K562 (cell line): ENCODE data around the gene KCNK7. TPM values are rescaled to one million over a fixed set of nuclear protein-coding genes. Genes with fewer than 3 reads are reported as not detected.

ENCODE experiments used
- ATAC-seq: fragments of 200-7000 bp; cut with Tn5 transposase; 3 replicates; pipeline ENCODE4 v1.9.1; 2020; ENCODE audit warnings: moderate library complexity
- BruUV-seq: library from RNA; stranded (reverse); fragments of 400-500 nt; replicated peaks from 2 replicates; lab custom pipeline; 2021; lab: Mats Ljungman, UMichigan
- CTCF ChIA-PET: fragments of 300-600 bp; formaldehyde crosslinking; extraction: SDS; loops from one replicate; lab custom pipeline; 2021; ENCODE audit warnings: low intra/inter-chr PET ratio; lab: Yijun Ruan, JAX
- POLR2A ChIA-PET: fragments of 300-600, 350-650 bp; sonication (Branson Sonifier 250); formaldehyde crosslinking; extraction: SDS; loops from one replicate; lab custom pipeline; 2021; ENCODE audit warnings: antibody characterized with exemption, inconsistent platforms; lab: Yijun Ruan, JAX
- DNase-seq, 4 experiments: peaks; one replicate each; pipeline versions ENCODE4 v3.0.0 to v3.0.0-alpha.2; 2011 to 2018; ENCODE audit warnings: low spot score in 3 of 4, mixed read lengths in 3 of 4; ENCODE audit errors: extremely low read depth in 1 of 4
- FAIRE-seq: peaks from 2 replicates; lab custom pipeline; 2011; peaks lifted over from hg19 to GRCh38; lab: Jason Lieb, UNC
- H2AFZ ChIP-seq: 2 replicates; pipeline ENCODE4 v1.6.0; 2011; ENCODE audit warnings: low read depth, low read length, control low read depth, inconsistent platforms
- H3K27ac ChIP-seq: fragments of 200-600 bp; 3 replicates; pipeline ENCODE4 v1.8.0; 2011; ENCODE audit warnings: low read depth, mild to moderate bottlenecking, control low read depth, inconsistent platforms, low read length, moderate library complexity, mixed read lengths; ENCODE audit errors: extremely low read depth
- H3K27me3 ChIP-seq, 2 experiments: fragments of 300-600 bp in 1 of 2; 2 replicates in 1 of 2; 3 replicates in 1 of 2; pipeline versions ENCODE4 v1.6.0 to v1.8.0; 2011; ENCODE audit warnings: inconsistent platforms in 2 of 2, low read length in 2 of 2, mild to moderate bottlenecking in 1 of 2, mixed read lengths in 1 of 2, moderate library complexity in 1 of 2; ENCODE audit not compliant: control insufficient read depth in 2 of 2, insufficient read depth in 2 of 2
- H3K36me3 ChIP-seq: fragments of 300-600 bp; 3 replicates; pipeline ENCODE4 v1.8.0; 2011; ENCODE audit warnings: mild to moderate bottlenecking, low read length, inconsistent platforms; ENCODE audit not compliant: control insufficient read depth, insufficient read depth
- H3K4me1 ChIP-seq, 2 experiments: fragments of 200-600 bp in 1 of 2; replicated peaks in 1 of 2; 2 replicates in 1 of 2; 3 replicates in 1 of 2; pipeline versions ENCODE4 v1.5.1 to v1.8.0; 2011; ENCODE audit warnings: inconsistent platforms in 2 of 2, low read length in 2 of 2, mild to moderate bottlenecking in 1 of 2, mixed read lengths in 1 of 2, moderate library complexity in 1 of 2; ENCODE audit not compliant: control insufficient read depth in 2 of 2, insufficient read depth in 2 of 2
- H3K4me2 ChIP-seq: 2 replicates; pipeline ENCODE4 v1.6.1; 2011; ENCODE audit warnings: low read length, control low read depth, inconsistent platforms, mixed read lengths; ENCODE audit not compliant: insufficient read depth
- H3K4me3 ChIP-seq: fragments of 200-600 bp; sonication (generic), shearing (Covaris generic); 2 replicates; pipeline ENCODE4 v1.5.1; 2016; ENCODE audit warnings: control low read depth, inconsistent platforms
- H3K79me2 ChIP-seq: fragments of 200-600 bp; 3 replicates; pipeline ENCODE4 v1.8.0; 2011; ENCODE audit warnings: low read length, inconsistent platforms; ENCODE audit not compliant: control insufficient read depth, insufficient read depth
- H3K9ac ChIP-seq, 2 experiments: 2 replicates each; pipeline versions ENCODE4 v1.6.0 to v1.6.1; 2011; ENCODE audit warnings: low read depth in 2 of 2, low read length in 2 of 2, control low read depth in 1 of 2, inconsistent platforms in 1 of 2, mild to moderate bottlenecking in 1 of 2, mixed read lengths in 1 of 2; ENCODE audit not compliant: insufficient read depth in 1 of 2
- H3K9me1 ChIP-seq: one replicate; pipeline ENCODE4 v1.6.0; 2011; ENCODE audit warnings: inconsistent platforms, mild to moderate bottlenecking, low read length, moderate library complexity; ENCODE audit not compliant: control insufficient read depth, insufficient read depth
- H3K9me3 ChIP-seq: replicated peaks from 2 replicates; pipeline ENCODE4 v1.5.1; 2011; ENCODE audit warnings: low read depth, low read length, inconsistent platforms; ENCODE audit not compliant: control insufficient read depth, insufficient read depth
- H4K20me1 ChIP-seq: replicated peaks from 2 replicates; pipeline ENCODE4 v1.6.1; 2011; ENCODE audit warnings: low read length, inconsistent platforms, mixed read lengths; ENCODE audit not compliant: control insufficient read depth, insufficient read depth
- EGR1 ChIP-seq: fragments of 450-650 bp; conservative IDR thresholded peaks from 2 replicates; pipeline ENCODE4 v1.6.1; 2017; ENCODE audit warnings: mild to moderate bottlenecking
- KDM5B ChIP-seq: fragments of 200-600 bp; sonication (generic); IDR thresholded peaks from 2 replicates; pipeline ENCODE4 v1.6.1; 2012; ENCODE audit warnings: low read depth, mild to moderate bottlenecking, moderate library complexity, low read length, control low read depth, inconsistent platforms; ENCODE audit not compliant: insufficient replicate concordance
- MAFF ChIP-seq: IDR thresholded peaks from 2 replicates; pipeline ENCODE4 v1.6.1; 2012; ENCODE audit warnings: low read length, improper control_type of control experiment
- MAX ChIP-seq: sonication (generic); formaldehyde crosslinking; IDR thresholded peaks from 2 replicates; pipeline ENCODE4 v1.9.0; 2022; ENCODE audit warnings: mild to moderate bottlenecking, missing genetic modification reagents
- PHF20 ChIP-seq: fragments of 450-650 bp; IDR thresholded peaks from 2 replicates; pipeline ENCODE4 v1.6.1; 2018; ENCODE audit not compliant: partially characterized antibody
- TEAD1 ChIP-seq, 2 experiments: fragments of 450-650 bp in 1 of 2; sonication (generic) in 1 of 2; formaldehyde crosslinking; IDR thresholded peaks; 2 replicates each; pipeline versions ENCODE4 v1.4.0 to v1.8.0; 2020 to 2022; ENCODE audit warnings: mild to moderate bottlenecking in 2 of 2, missing genetic modification reagents in 1 of 2
- ZC3H4 ChIP-seq: sonication (generic); formaldehyde crosslinking; IDR thresholded peaks from 2 replicates; pipeline ENCODE4 v1.9.0; 2021; ENCODE audit warnings: missing genetic modification reagents, borderline replicate concordance
- ZNF263 ChIP-seq: sonication (generic); formaldehyde crosslinking; IDR thresholded peaks from 2 replicates; pipeline ENCODE4 v1.8.0; 2022; ENCODE audit warnings: mild to moderate bottlenecking, missing genetic modification reagents, borderline replicate concordance
- WGBS: fragments of 100-300 bp; shearing (Covaris generic); methylation state at CpG from one replicate; pipeline ENCODE4 v1.1.6; 2016; ENCODE audit warnings: low coverage, mixed read lengths; ENCODE audit not compliant: insufficient coverage; ENCODE audit errors: missing lambda C conversion rate; 5-methylcytosine and 5-hydroxymethylcytosine counted together
- in situ Hi-C: fragments of 300-500 bp; cut with MboI; formaldehyde crosslinking; loops from 4 replicates; pipeline ENCODE4 v1.15.0; 2018; ENCODE audit warnings: inconsistent platforms, mixed read lengths
- intact Hi-C: fragments of 100-400 bp; cut with micrococcal nuclease; formaldehyde crosslinking; loops from 2 replicates; pipeline ENCODE4 v1.14.2; 2022
- polyA plus RNA-seq, 8 experiments: library from polyadenylated mRNA; depleted of rRNA in 4 of 8; stranded (reverse) in 5 of 8; unstranded in 3 of 8; fragments of >200 nt; fragmentation: Nextera tagmentation in 2 of 8; fragmentation: Illumina TruSeq in 1 of 8; extraction: Ambion mirVana in 2 of 8; extraction: Trizol in 1 of 8; gene quantifications; 2 replicates each; pipeline versions ENCODE4 v1.2.1 to v1.2.3, GENCODE V29; 2011 to 2014; ENCODE audit warnings: inconsistent platforms in 1 of 8, missing spikeins in 1 of 8
- total RNA-seq, 7 experiments: library from RNA; depleted of rRNA in 6 of 7; stranded (reverse); fragments of >200 nt in 6 of 7; fragmentation: Illumina TruSeq in 2 of 7; extraction: Trizol in 2 of 7; gene quantifications; 2 replicates each; pipeline versions ENCODE4 v1.2.1 to v1.2.3, GENCODE V29; 2011 to 2021; ENCODE audit warnings: low replicate concordance in 1 of 7

KCNK7 gene
- total and polyA plus RNA-seq, 9 of the 15 experiments (the other 6 are each of a cell fraction or from before 2014, with no cell fraction given) = 0.07 to 0.40 TPM; not detected in 7

DNA sequence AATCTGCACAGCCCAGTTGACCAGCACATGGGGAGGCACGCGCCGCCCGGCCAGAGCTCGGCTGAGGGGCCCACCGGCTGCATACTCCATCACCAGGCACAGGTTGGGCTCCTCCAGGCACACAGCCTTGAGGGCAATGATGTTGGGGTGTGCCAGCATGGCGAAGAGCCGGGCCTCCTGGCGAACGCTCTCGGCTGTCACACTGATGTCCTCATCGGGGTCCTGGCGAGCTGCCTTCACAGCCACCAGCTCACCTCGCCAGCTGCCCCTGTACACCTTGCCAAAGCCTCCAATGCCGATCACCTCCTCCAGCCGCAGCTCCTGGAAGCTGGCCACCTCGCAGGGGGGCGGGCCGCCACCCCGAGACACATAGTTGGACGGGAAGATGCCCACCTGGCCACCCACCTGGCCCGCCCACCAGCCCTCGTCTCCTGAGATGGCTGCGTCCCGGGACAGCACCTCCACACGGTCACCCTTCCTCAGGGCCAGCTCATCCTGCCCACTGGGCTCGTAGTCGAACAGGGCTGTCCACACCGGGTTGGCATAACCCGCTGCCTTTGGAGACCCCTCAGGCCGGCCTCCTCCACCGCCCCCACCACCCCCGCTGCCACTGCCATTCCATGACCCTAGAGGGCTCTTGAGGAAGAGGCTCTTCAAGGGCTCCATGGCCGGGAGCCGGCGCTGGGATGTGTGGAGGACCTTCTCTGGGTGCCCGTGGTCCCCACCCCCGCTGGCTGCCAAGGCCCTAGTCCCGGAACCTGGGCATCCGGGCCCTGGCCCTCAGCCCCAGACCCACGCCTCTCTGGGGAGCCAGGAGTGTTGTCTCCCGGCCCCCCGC, 17.7 kb upstream of the KCNK7 start:
- Histone ChIP-seq H3K36me3 (peaks cover 45% of the 10 kb centered on the region; the same call in 2 of the 3 replicates), H3K9ac (peak overlapping the region; percentile 83 to 93), H3K79me2 (peaks cover 65% of the 10 kb centered on the region), H4K20me1 (no peaks in the 10 kb centered on the region; the same call in 1 of the 2 replicates), H3K9me3 (no peaks in the 10 kb centered on the region), H3K4me3 (peak overlapping the region; percentile 87), H3K9me1 (no peaks in the 10 kb centered on the region), H3K27me3 (no peaks in the 10 kb centered on the region), H3K27ac (peak overlapping the region; percentile 74), H2AFZ (peak overlapping the region; percentile 77), H3K4me1 (peaks cover 28 to 70% of the 10 kb centered on the region in 2 experiments), H3K4me2 (peak overlapping the region; percentile 90)
- POLR2A ChIA-PET = interaction anchor here (0.5 to 1.9 kb wide), 10 partner anchors 10 to 477 kb away, joined by 3 to 9 read pairs (median 4); partner anchors contain the start of gene KCNK7
- DNase-seq (no peak), ATAC-seq (no peak), FAIRE-seq (no peak)
- CTCF ChIA-PET = interaction anchor here (0.8 kb wide), 1 partner anchor 72 kb away, joined by 3 read pairs; no protein-coding TSS in a partner anchor
- 50% methylated on average over 33 of the region's 43 CpGs for WGBS
- BruUV-seq = no TSS peak
- TF ChIP-seq KDM5B (peak; percentile 26), ZNF263 (CRISPR knock-in tag) (0 out of 2 replicates have a peak, but pooled peaks have one; percentile 32), EGR1 (peak; percentile 65), PHF20 (no peak), ZC3H4 (peak; percentile 65; the same call in 1 of the 2 replicates), MAX (0 out of 2 replicates have a peak, but pooled peaks have one; percentile 12), MAFF (no peak), TEAD1 (CRISPR knock-in tag; IDR thresholded peaks at IDR 0.05) (0 out of 4 replicates have a peak, but pooled peaks of 1 of the 2 experiments have one; percentile 8)
- intact Hi-C loops = no loop called here
- in situ Hi-C loops = no loop called here
